CD8-positive, alpha-beta memory T cell (primary cell): ENCODE data around the gene SERPINA9. TPM values are rescaled to one million over a fixed set of nuclear protein-coding genes. Genes with fewer than 3 reads are reported as not detected.
A peak's percentile ranks its signal among the peaks of the same experiment; 100 is the strongest.

Source experiments
- CTCF ChIA-PET: fragments of 350-600 bp; sonication (Branson Sonifier 250); formaldehyde crosslinking; loops from one replicate; lab custom pipeline; 2021; ENCODE audit warnings: antibody characterized with exemption; lab: Charles Lee
- POLR2A ChIA-PET: fragments of 350-600 bp; sonication (Branson Sonifier 250); formaldehyde crosslinking; loops from one replicate; lab custom pipeline; 2021; ENCODE audit warnings: antibody characterized with exemption; lab: Charles Lee
- DNase-seq, 5 donors: peaks; one replicate each; pipeline versions ENCODE4 v3.0.0 to v3.0.0-alpha.2; 2020 to 2022; ENCODE audit warnings: mixed read lengths in 1 of 5
- H3K27ac ChIP-seq: one replicate; pipeline ENCODE4 v1.7.0; 2013; ENCODE audit warnings: low read depth, mild to moderate bottlenecking, low read length, moderate library complexity
- H3K27me3 ChIP-seq: 2 replicates; pipeline ENCODE4 v1.7.0; 2013; ENCODE audit warnings: low read length, mild to moderate bottlenecking; ENCODE audit not compliant: insufficient read depth, poor library complexity, severe bottlenecking
- H3K36me3 ChIP-seq: 2 replicates; pipeline ENCODE4 v1.7.0; 2013; ENCODE audit warnings: mild to moderate bottlenecking, low read length, moderate library complexity; ENCODE audit not compliant: insufficient read depth
- H3K4me1 ChIP-seq: 2 replicates; pipeline ENCODE4 v1.7.0; 2013; ENCODE audit warnings: mild to moderate bottlenecking, low read length, moderate library complexity; ENCODE audit not compliant: insufficient read depth
- H3K4me3 ChIP-seq: 2 replicates; pipeline ENCODE4 v1.7.0; 2013; ENCODE audit warnings: mild to moderate bottlenecking, low read length
- H3K9me3 ChIP-seq: 2 replicates; pipeline ENCODE4 v1.7.0; 2013; ENCODE audit warnings: mild to moderate bottlenecking, low read length
- H3K27ac Mint-ChIP-seq, 8 donors: one replicate each; pipeline ENCODE4 v1.8.0; 2020 to 2021; ENCODE audit warnings: mixed read lengths in 8 of 8, mild to moderate bottlenecking in 6 of 8, inconsistent platforms in 3 of 8, moderate library complexity in 3 of 8
- H3K27me3 Mint-ChIP-seq, 2 donors: one replicate each; pipeline ENCODE4 v1.8.0; 2020 to 2021; ENCODE audit warnings: mixed read lengths in 2 of 2, mild to moderate bottlenecking in 1 of 2, moderate library complexity in 1 of 2
- H3K36me3 Mint-ChIP-seq, 3 donors: one replicate each; pipeline ENCODE4 v1.8.0; 2020 to 2021; ENCODE audit warnings: mixed read lengths in 3 of 3, inconsistent platforms in 1 of 3, mild to moderate bottlenecking in 1 of 3
- H3K4me1 Mint-ChIP-seq, 3 donors: one replicate each; pipeline ENCODE4 v1.8.0; 2020 to 2021; ENCODE audit warnings: mixed read lengths in 3 of 3, inconsistent platforms in 1 of 3, mild to moderate bottlenecking in 1 of 3
- H3K4me3 Mint-ChIP-seq, 7 donors: one replicate each; pipeline ENCODE4 v1.8.0; 2020 to 2021; ENCODE audit warnings: mixed read lengths in 7 of 7, mild to moderate bottlenecking in 6 of 7, moderate library complexity in 4 of 7, inconsistent platforms in 2 of 7
- H3K9me3 Mint-ChIP-seq, 5 donors: one replicate each; pipeline ENCODE4 v1.8.0; 2020 to 2022; ENCODE audit warnings: mixed read lengths in 5 of 5, mild to moderate bottlenecking in 3 of 5, moderate library complexity in 2 of 5, inconsistent platforms in 1 of 5
- polyA plus RNA-seq: library from polyadenylated mRNA; unstranded; fragments of 300-500 nt; fragmentation: Illumina TruSeq; gene quantifications from one replicate; pipeline ENCODE4 v1.2.3, GENCODE V29; 2021
- total RNA-seq, 2 experiments: library from RNA; stranded (reverse); gene quantifications; one replicate each; pipeline ENCODE4 v1.2.3, GENCODE V29; 2021

SERPINA9 gene
- total and polyA plus RNA-seq, 3 experiments from 2014 or later, result not detected

GRCh38 chr14:94499673-94500072 is 23.7 kb upstream of the SERPINA9 start:
- no peaks in the 10 kb centered on the region for H3K27me3 ChIP-seq
- no peaks in the 10 kb centered on the region for H3K4me1 Mint-ChIP-seq
- no peaks in the 10 kb centered on the region for H3K9me3 Mint-ChIP-seq
- no peak overlapping the region for H3K4me3 Mint-ChIP-seq
- H3K27ac ChIP-seq, result no peak overlapping the region
- H3K27ac Mint-ChIP-seq, result no peak overlapping the region
- H3K4me3 ChIP-seq, result no peak overlapping the region
- ChIA-PET CTCF (no interaction called here), POLR2A (no interaction called here)
- no peaks in the 10 kb centered on the region for H3K36me3 Mint-ChIP-seq
- no peaks in the 10 kb centered on the region for H3K4me1 ChIP-seq
- no peaks in the 10 kb centered on the region for H3K36me3 ChIP-seq
- DNase-seq, result no peak
- no peaks in the 10 kb centered on the region for H3K9me3 ChIP-seq
- H3K27me3 Mint-ChIP-seq, result peaks cover 6 to 40% of the 10 kb centered on the region in 2 donors

- no peaks in the 10 kb centered on the region for H3K36me3 Mint-ChIP-seq
- no peaks in the 10 kb centered on the region for H3K27me3 ChIP-seq
- no peaks in the 10 kb centered on the region for H3K9me3 Mint-ChIP-seq
- H3K4me1 Mint-ChIP-seq, result no peaks in the 10 kb centered on the region
- no peak overlapping the region for H3K27ac Mint-ChIP-seq
- ChIA-PET CTCF (interaction anchor here (1.3 kb wide), 1 partner anchor 12 kb away, joined by 6 read pairs; no protein-coding TSS in a partner anchor), POLR2A (no interaction called here)
- no peak for DNase-seq
- H3K4me3 Mint-ChIP-seq, result no peak overlapping the region
- H3K36me3 ChIP-seq, result no peaks in the 10 kb centered on the region
- H3K27me3 Mint-ChIP-seq, result peaks cover 5 to 35% of the 10 kb centered on the region in 2 donors
- H3K4me1 ChIP-seq, result no peaks in the 10 kb centered on the region
- no peak overlapping the region for H3K4me3 ChIP-seq
- no peaks in the 10 kb centered on the region for H3K9me3 ChIP-seq
- no peak overlapping the region for H3K27ac ChIP-seq
Observed at GRCh38 chr14:94498215-94498614, 22.2 kb upstream of the SERPINA9 start.

- Mint-ChIP-seq H3K27me3 (peaks cover 0 to 18% of the 10 kb centered on the region in 2 donors), H3K4me1 (no peaks in the 10 kb centered on the region), H3K27ac (no peak overlapping the region), H3K9me3 (no peaks in the 10 kb centered on the region), H3K36me3 (no peaks in the 10 kb centered on the region), H3K4me3 (no peak overlapping the region)
- Histone ChIP-seq H3K36me3 (no peaks in the 10 kb centered on the region), H3K4me1 (no peaks in the 10 kb centered on the region), H3K27me3 (no peaks in the 10 kb centered on the region), H3K27ac (no peak overlapping the region), H3K4me3 (no peak overlapping the region), H3K9me3 (no peaks in the 10 kb centered on the region)
- DNase-seq, result no peak
- ChIA-PET POLR2A (no interaction called here), CTCF (no interaction called here)
Observed at GRCh38 chr14:94494085-94494484, 18.1 kb upstream of the SERPINA9 start.

GRCh38 chr14:94491511-94491910 is 15.5 kb upstream of the SERPINA9 start:
- no peak for DNase-seq
- peaks cover 1 to 21% of the 10 kb centered on the region in 2 donors for H3K27me3 Mint-ChIP-seq
- peaks cover 0 to under 1% (median 0%) of the 10 kb centered on the region in 3 donors for H3K4me1 Mint-ChIP-seq
- H3K36me3 ChIP-seq, result no peaks in the 10 kb centered on the region
- no peak overlapping the region for H3K27ac ChIP-seq
- no peaks in the 10 kb centered on the region for H3K27me3 ChIP-seq
- ChIA-PET CTCF (no interaction called here), POLR2A (no interaction called here)
- no peaks in the 10 kb centered on the region for H3K4me1 ChIP-seq
- no peak overlapping the region for H3K4me3 Mint-ChIP-seq
- no peaks in the 10 kb centered on the region for H3K9me3 ChIP-seq
- H3K27ac Mint-ChIP-seq, result no peak overlapping the region
- no peaks in the 10 kb centered on the region for H3K9me3 Mint-ChIP-seq
- H3K36me3 Mint-ChIP-seq, result no peaks in the 10 kb centered on the region
- no peak overlapping the region for H3K4me3 ChIP-seq

- no peaks in the 10 kb centered on the region for H3K9me3 Mint-ChIP-seq
- peaks cover 3 to 6% (median 6%) of the 10 kb centered on the region in 3 donors for H3K4me1 Mint-ChIP-seq
- H3K36me3 Mint-ChIP-seq, result no peaks in the 10 kb centered on the region
Observed at GRCh38 chr14:94489336-94489735, 13.3 kb upstream of the SERPINA9 start.

GRCh38 chr14:94486883-94487282 is 10.9 kb upstream of the SERPINA9 start:
- no peak overlapping the region for H3K4me3 Mint-ChIP-seq
- POLR2A ChIA-PET, result no interaction called here
- H3K9me3 ChIP-seq, result no peaks in the 10 kb centered on the region
- no peak for DNase-seq
- no peaks in the 10 kb centered on the region for H3K27me3 ChIP-seq
- no peaks in the 10 kb centered on the region for H3K36me3 ChIP-seq
- CTCF ChIA-PET, result interaction anchor here (1.0 to 2.4 kb wide), 4 partner anchors 11 to 450 kb away, joined by 3 to 10 read pairs (median 6); no protein-coding TSS in a partner anchor
- H3K9me3 Mint-ChIP-seq, result peaks cover 0 to 2% (median 0%) of the 10 kb centered on the region in 5 donors
- no peak overlapping the region for H3K27ac Mint-ChIP-seq
- no peak overlapping the region for H3K27ac ChIP-seq
- peaks cover 15 to 33% of the 10 kb centered on the region in 2 donors for H3K27me3 Mint-ChIP-seq
- H3K4me1 ChIP-seq, result no peaks in the 10 kb centered on the region
- H3K4me3 ChIP-seq, result no peak overlapping the region
- H3K4me1 Mint-ChIP-seq, result peaks cover 3 to 6% (median 6%) of the 10 kb centered on the region in 3 donors
- no peaks in the 10 kb centered on the region for H3K36me3 Mint-ChIP-seq

More at GRCh38 chr14:94489336-94489735, 13.3 kb upstream of the SERPINA9 start:
- Histone ChIP-seq H3K27ac (no peak overlapping the region), H3K4me3 (no peak overlapping the region), H3K27me3 (no peaks in the 10 kb centered on the region), H3K9me3 (no peaks in the 10 kb centered on the region), H3K36me3 (no peaks in the 10 kb centered on the region), H3K4me1 (no peaks in the 10 kb centered on the region)
- DNase-seq, result no peak
- POLR2A ChIA-PET, result no interaction called here
- no peak overlapping the region for H3K4me3 Mint-ChIP-seq
- no peak overlapping the region for H3K27ac Mint-ChIP-seq
- peaks cover 7 to 25% of the 10 kb centered on the region in 2 donors for H3K27me3 Mint-ChIP-seq
- CTCF ChIA-PET, result no interaction called here

- peak in 4 of 5 donors; percentile 2 to 51 (median 18) for DNase-seq
- H3K9me3 Mint-ChIP-seq, result peaks cover 0 to 2% (median 0%) of the 10 kb centered on the region in 5 donors
- Histone ChIP-seq H3K36me3 (no peaks in the 10 kb centered on the region), H3K4me1 (no peaks in the 10 kb centered on the region), H3K4me3 (no peak overlapping the region), H3K27me3 (no peaks in the 10 kb centered on the region), H3K27ac (no peak overlapping the region), H3K9me3 (no peaks in the 10 kb centered on the region)
- H3K4me3 Mint-ChIP-seq, result no peak overlapping the region
- H3K36me3 Mint-ChIP-seq, result no peaks in the 10 kb centered on the region
- peaks cover 3 to 6% (median 6%) of the 10 kb centered on the region in 3 donors for H3K4me1 Mint-ChIP-seq
- POLR2A ChIA-PET, result no interaction called here
- H3K27me3 Mint-ChIP-seq, result peaks cover 15 to 33% of the 10 kb centered on the region in 2 donors
- H3K27ac Mint-ChIP-seq, result no peak overlapping the region
- CTCF ChIA-PET, result interaction anchor here (0.8 to 2.4 kb wide), 8 partner anchors 11 to 449 kb away, joined by 3 to 10 read pairs (median 4); no protein-coding TSS in a partner anchor
Observed at GRCh38 chr14:94485944-94486841, 10.2 kb upstream of the SERPINA9 start.

- no peak overlapping the region for H3K4me3 Mint-ChIP-seq
- H3K9me3 Mint-ChIP-seq, result peaks cover 0 to 7% (median 1%) of the 10 kb centered on the region in 5 donors
- Histone ChIP-seq H3K36me3 (no peaks in the 10 kb centered on the region), H3K4me3 (no peak overlapping the region), H3K9me3 (no peaks in the 10 kb centered on the region), H3K27ac (no peak overlapping the region), H3K4me1 (no peaks in the 10 kb centered on the region), H3K27me3 (no peaks in the 10 kb centered on the region)
- DNase-seq, result no peak
- H3K36me3 Mint-ChIP-seq, result no peaks in the 10 kb centered on the region
- no peak overlapping the region for H3K27ac Mint-ChIP-seq
- ChIA-PET CTCF (no interaction called here), POLR2A (no interaction called here)
- peaks cover 15 to 33% of the 10 kb centered on the region in 2 donors for H3K27me3 Mint-ChIP-seq
- H3K4me1 Mint-ChIP-seq, result peaks cover 3 to 6% (median 6%) of the 10 kb centered on the region in 3 donors
Observed at GRCh38 chr14:94484481-94484880, 8.5 kb upstream of the SERPINA9 start.
